HEK293 (cell line): ENCODE measurements around the gene LSMEM2.
"Not testable (repeated sequence)": the region's sequence is repeated elsewhere in the genome, so short reads cannot be mapped to it uniquely, and the experiment has no call there.

Experiments used
- CTCF ChIA-PET: fragments of 350-600 bp; formaldehyde crosslinking; extraction: SDS; loops from one replicate; lab custom pipeline; 2021; ENCODE audit warnings: antibody characterized with exemption; lab: Yijun Ruan, JAX
- POLR2A ChIA-PET: fragments of 300-600 bp; formaldehyde crosslinking; extraction: SDS; loops from one replicate; lab custom pipeline; 2020; ENCODE audit warnings: antibody characterized with exemption, inconsistent platforms; lab: Yijun Ruan, JAX
- H3K27ac ChIP-seq: fragments of 200-500 bp; sonication (Bioruptor generic); 2 replicates; pipeline ENCODE4 v1.5.1; 2014; ENCODE audit warnings: low read depth, low read length, control low read depth, inconsistent platforms; ENCODE audit errors: extremely low read depth
- H3K36me3 ChIP-seq, 2 experiments: fragments of 200-500 bp in 1 of 2; sonication (Bioruptor generic) in 1 of 2; 1 replicate in 1 of 2; 2 replicates in 1 of 2; pipeline ENCODE4 v1.5.1; 2014 to 2017; ENCODE audit warnings: inconsistent platforms in 2 of 2, low read length in 2 of 2; ENCODE audit not compliant: control insufficient read depth in 2 of 2, insufficient read depth in 1 of 2
- H3K4me1 ChIP-seq: fragments of 200-500 bp; sonication (Bioruptor generic); 2 replicates; pipeline ENCODE4 v1.5.1; 2014; ENCODE audit warnings: mild to moderate bottlenecking, low read length, inconsistent platforms; ENCODE audit not compliant: control insufficient read depth, insufficient read depth
- H3K4me3 ChIP-seq: 2 replicates; pipeline ENCODE4 v1.5.1; 2011; ENCODE audit warnings: low read depth, mild to moderate bottlenecking, control low read depth, low read length, moderate library complexity
- H3K9me3 ChIP-seq: fragments of 200-500 bp; sonication (Bioruptor generic); 2 replicates; pipeline ENCODE4 v1.5.1; 2014; ENCODE audit warnings: low read depth, low read length, inconsistent platforms; ENCODE audit not compliant: control insufficient read depth, insufficient read depth
- MEIS1 ChIP-seq: sonication (generic); formaldehyde crosslinking; IDR thresholded peaks from 2 replicates; pipeline ENCODE4 v1.8.1; 2022; ENCODE audit warnings: missing genetic modification reagents, mild to moderate bottlenecking, borderline replicate concordance
- RBAK ChIP-seq: fragments of 450-650 bp; formaldehyde crosslinking; IDR thresholded peaks from 2 replicates; pipeline ENCODE4 v1.5.1; 2016; ENCODE audit warnings: missing biosample characterization, missing genetic modification characterization
- SCRT1 ChIP-seq: fragments of 450-650 bp; formaldehyde crosslinking; IDR thresholded peaks from 2 replicates; pipeline ENCODE4 v1.5.1; 2016; ENCODE audit warnings: missing biosample characterization, missing genetic modification characterization, borderline replicate concordance
- YY1 ChIP-seq: fragments of 450-650 bp; formaldehyde crosslinking; IDR thresholded peaks from 2 replicates; pipeline ENCODE4 v1.5.1; 2018; ENCODE audit warnings: missing biosample characterization, missing genetic modification characterization
- ZBTB44 ChIP-seq: fragments of 450-650 bp; IDR thresholded peaks from 2 replicates; pipeline ENCODE4 v1.5.1; 2018; ENCODE audit warnings: missing biosample characterization, mild to moderate bottlenecking, missing genetic modification characterization
- ZNF112 ChIP-seq: fragments of 450-650 bp; formaldehyde crosslinking; IDR thresholded peaks from 2 replicates; pipeline ENCODE4 v1.5.0; 2017; ENCODE audit warnings: missing biosample characterization, missing genetic modification characterization
- ZNF133 ChIP-seq: fragments of 450-650 bp; formaldehyde crosslinking; IDR thresholded peaks from 2 replicates; pipeline ENCODE4 v1.5.1; 2016; ENCODE audit warnings: missing biosample characterization, missing genetic modification characterization
- ZNF324 ChIP-seq: fragments of 450-650 bp; formaldehyde crosslinking; IDR thresholded peaks from 2 replicates; pipeline ENCODE4 v1.5.1; 2016; ENCODE audit warnings: missing biosample characterization, missing genetic modification characterization
- ZNF513 ChIP-seq: fragments of 450-650 bp; IDR thresholded peaks from 2 replicates; pipeline ENCODE4 v1.5.1; 2018; ENCODE audit warnings: missing biosample characterization, missing genetic modification characterization
- ZNF549 ChIP-seq: fragments of 450-650 bp; IDR thresholded peaks from 2 replicates; pipeline ENCODE4 v1.5.1; 2018; ENCODE audit warnings: missing biosample characterization, missing genetic modification characterization, mild to moderate bottlenecking, inconsistent platforms, moderate library complexity
- ZNF830 ChIP-seq: fragments of 450-650 bp; IDR thresholded peaks from 2 replicates; pipeline ENCODE4 v1.5.0; 2018; ENCODE audit warnings: missing biosample characterization, missing genetic modification characterization, low read depth, mild to moderate bottlenecking, moderate library complexity

The LSMEM2 gene

GRCh38 chr3:50279255-50280016 lies 549 bp downstream of the LSMEM2 start (continued):
- TF ChIP-seq YY1 (no peak), ZBTB44 (tag by site-specific recombination) (no peak)

- H3K4me3 ChIP-seq, H3K4me1 ChIP-seq, H3K9me3 ChIP-seq, CTCF ChIA-PET, H3K27ac ChIP-seq: not testable (repeated sequence)
- POLR2A ChIA-PET, result interaction anchor here (0.6 to 1.1 kb wide), 3 partner anchors 13 to 49 kb away, joined by 3 to 8 read pairs (median 4); no protein-coding TSS in a partner anchor
- H3K36me3 ChIP-seq, result peaks cover 0 to 30% of the 10 kb centered on the region in 2 experiments; a peak in 1 of 3 replicates
Observed at GRCh38 chr3:50284121-50284520, 5.2 kb downstream of the LSMEM2 start.

- Histone ChIP-seq H3K36me3 (peaks cover 0 to 46% of the 10 kb centered on the region in 2 experiments; a peak in 1 of 3 replicates), H3K4me3 (no peak overlapping the region), H3K4me1 (no peaks in the 10 kb centered on the region), H3K27ac (no peak overlapping the region), H3K9me3 (no peaks in the 10 kb centered on the region)
- TF ChIP-seq MEIS1, result no peak
- TF ChIP-seq SCRT1 (tag by site-specific recombination), result no peak
- no peak for TF ChIP-seq ZNF513 (tag by site-specific recombination)
- TF ChIP-seq YY1, result no peak
- no peak for TF ChIP-seq ZNF549 (tag by site-specific recombination)
- ChIA-PET POLR2A (no interaction called here), CTCF (no interaction called here)
Observed at GRCh38 chr3:50286322-50287227, 7.7 kb downstream of the LSMEM2 start.

GRCh38 chr3:50287262-50287661 lies 8.4 kb downstream of the LSMEM2 start:
- H3K4me3 ChIP-seq, result no peak overlapping the region
- TF ChIP-seq ZNF133, result no peak
- no peak for TF ChIP-seq RBAK
- TF ChIP-seq ZNF830 (tag by site-specific recombination), result no peak
- no peak for TF ChIP-seq ZNF112 (tag by site-specific recombination)
- TF ChIP-seq ZNF324 (tag by site-specific recombination), result no peak
- H3K27ac ChIP-seq, result no peak overlapping the region
- H3K9me3 ChIP-seq, result no peaks in the 10 kb centered on the region
- CTCF ChIA-PET, result interaction anchor here (1.2 kb wide), 1 partner anchor 12 kb away, joined by 3 read pairs; no protein-coding TSS in a partner anchor
- no peaks in the 10 kb centered on the region for H3K4me1 ChIP-seq
- POLR2A ChIA-PET, result no interaction called here
- peaks cover 0 to 46% of the 10 kb centered on the region in 2 experiments; a peak in 1 of 3 replicates for H3K36me3 ChIP-seq
